ENCODE measurements around the gene WLS.

GRCh38 chr1:68221980-68222373 lies 10.3 kb downstream of the WLS start:
- TF ChIP-seq CTCF (conservative IDR thresholded peaks at IDR 0.05): no peak
- no peak for TF ChIP-seq EZH2 (IDR thresholded peaks at IDR 0.05; ENCODE audit: low read depth)
